GM23338 (cell line): Measurements from ENCODE around the gene ZFHX2. TPM values are rescaled to one million over a fixed set of nuclear protein-coding genes. Genes with fewer than 3 reads are reported as not detected.
A peak's percentile ranks its signal among the peaks of the same experiment; 100 is the strongest.

Experiments used
- ATAC-seq: fragments of 200-7000 bp; cut with Tn5 transposase; 3 replicates; pipeline ENCODE4 v1.9.1; 2020
- DNase-seq: peaks from one replicate; pipeline ENCODE4 v3.0.0-alpha.2; 2015; ENCODE audit warnings: low spot score
- H2AFZ ChIP-seq: fragments of 200-600 bp; sonication (generic); 2 replicates; pipeline ENCODE4 v1.8.0; 2016; ENCODE audit warnings: antibody characterized with exemption, mild to moderate bottlenecking, moderate library complexity
- H3F3A ChIP-seq: fragments of 200-600 bp; sonication (generic); replicated peaks from 2 replicates; pipeline ENCODE4 v1.8.0; 2017; ENCODE audit warnings: antibody characterized with exemption, mixed run types, low read depth
- H3K27ac ChIP-seq: fragments of 200-600 bp; sonication (generic); 2 replicates; pipeline ENCODE4 v1.6.1; 2016; ENCODE audit warnings: low read depth
- H3K27me3 ChIP-seq: fragments of 200-600 bp; sonication (generic); 2 replicates; pipeline ENCODE4 v1.8.0; 2016; ENCODE audit warnings: mild to moderate bottlenecking, mixed run types, moderate library complexity; ENCODE audit not compliant: insufficient read depth
- H3K36me3 ChIP-seq: fragments of 200-600 bp; sonication (generic); 2 replicates; pipeline ENCODE4 v1.8.0; 2016; ENCODE audit warnings: mild to moderate bottlenecking; ENCODE audit not compliant: insufficient read depth
- H3K4me1 ChIP-seq: fragments of 200-600 bp; sonication (generic); 2 replicates; pipeline ENCODE4 v1.8.0; 2016; ENCODE audit warnings: mild to moderate bottlenecking, moderate library complexity; ENCODE audit not compliant: insufficient read depth
- H3K4me2 ChIP-seq: fragments of 200-600 bp; sonication (generic); 2 replicates; pipeline ENCODE4 v1.7.1; 2017; ENCODE audit warnings: mixed run types
- H3K4me3 ChIP-seq: fragments of 200-600 bp; sonication (generic); 2 replicates; pipeline ENCODE4 v1.6.1; 2016; ENCODE audit warnings: mixed run types
- H3K79me2 ChIP-seq: fragments of 200-600 bp; sonication (generic); replicated peaks from 2 replicates; pipeline ENCODE4 v1.8.0; 2017; ENCODE audit warnings: mild to moderate bottlenecking; ENCODE audit not compliant: insufficient read depth
- H3K9me2 ChIP-seq: fragments of 200-600 bp; sonication (generic); 2 replicates; pipeline ENCODE4 v1.8.0; 2017; ENCODE audit not compliant: insufficient read depth
- H4K20me1 ChIP-seq: fragments of 200-600 bp; sonication (generic); replicated peaks from 2 replicates; pipeline ENCODE4 v1.8.0; 2017; ENCODE audit warnings: mild to moderate bottlenecking; ENCODE audit not compliant: insufficient read depth
- H3K27ac Mint-ChIP-seq: 2 replicates; pipeline ENCODE4 v1.8.0; 2020; ENCODE audit warnings: inconsistent platforms, mild to moderate bottlenecking, moderate library complexity, mixed read lengths
- H3K27me3 Mint-ChIP-seq: 3 replicates; pipeline ENCODE4 v1.8.0; 2022; ENCODE audit warnings: low read depth, mild to moderate bottlenecking, moderate library complexity, mixed read lengths, inconsistent platforms; ENCODE audit not compliant: insufficient read depth, poor library complexity
- H3K36me3 Mint-ChIP-seq: 3 replicates; pipeline ENCODE4 v1.8.0; 2021; ENCODE audit warnings: low read depth, mild to moderate bottlenecking, inconsistent platforms, moderate library complexity, mixed read lengths
- H3K4me1 Mint-ChIP-seq: 3 replicates; pipeline ENCODE4 v1.8.0; 2020; ENCODE audit warnings: mild to moderate bottlenecking, inconsistent platforms, mixed read lengths
- H3K4me3 Mint-ChIP-seq: 3 replicates; pipeline ENCODE4 v1.8.0; 2021; ENCODE audit warnings: moderate library complexity, mild to moderate bottlenecking, inconsistent platforms, mixed read lengths
- H3K9me3 Mint-ChIP-seq: 3 replicates; pipeline ENCODE4 v1.8.0; 2020; ENCODE audit warnings: moderate library complexity, mild to moderate bottlenecking, inconsistent platforms, mixed read lengths
- EZH2 ChIP-seq: fragments of 200-600 bp; sonication (generic); IDR thresholded peaks from one replicate; pipeline ENCODE4 v1.8.0; 2017; ENCODE audit warnings: antibody characterized with exemption, mild to moderate bottlenecking, low read depth; ENCODE audit not compliant: unreplicated experiment
- JUNB ChIP-seq: IDR thresholded peaks from one replicate; pipeline ENCODE4 v1.6.1; 2016; ENCODE audit warnings: antibody characterized with exemption; ENCODE audit not compliant: unreplicated experiment
- POLR2AphosphoS5 ChIP-seq: IDR thresholded peaks from 2 replicates; pipeline ENCODE4 v1.6.1; 2016; ENCODE audit warnings: antibody characterized with exemption, low read depth
- STAT1 ChIP-seq: IDR thresholded peaks from one replicate; pipeline ENCODE4 v1.6.1; 2016; ENCODE audit warnings: antibody characterized with exemption; ENCODE audit not compliant: unreplicated experiment
- ZNF331 ChIP-seq: fragments of 250-450 bp; sonication (Bioruptor Pico); IDR thresholded peaks from 2 replicates; pipeline ENCODE4 v1.5.0; 2020; ENCODE audit warnings: low read depth, mild to moderate bottlenecking, moderate library complexity
- ZNF462 ChIP-seq: fragments of 250-450 bp; sonication (Bioruptor Pico); IDR thresholded peaks from 2 replicates; pipeline ENCODE4 v1.5.0; 2020; ENCODE audit warnings: mild to moderate bottlenecking, moderate library complexity
- polyA plus RNA-seq: library from polyadenylated mRNA; unstranded; fragments of >200 nt; fragmentation: Nextera tagmentation; extraction: Ambion mirVana; gene quantifications from 2 replicates; pipeline ENCODE4 v1.2.1, GENCODE V29; 2016
- total RNA-seq: library from RNA; depleted of rRNA; stranded (reverse); fragments of >200 nt; shearing (Covaris generic); gene quantifications from 2 replicates; pipeline ENCODE4 v1.2.3, GENCODE V29; 2014
- TF ChIP-seq, protein P1 (sequence below): IDR thresholded peaks from one replicate; pipeline ENCODE4 v1.6.1; 2018; ENCODE audit warnings: antibody characterized with exemption; ENCODE audit not compliant: unreplicated experiment

ZFHX2 gene
- total and polyA plus RNA-seq, 2 experiments from 2014 or later, result 11.6 to 18.5 TPM

- TF ChIP-seq, protein P1, sequence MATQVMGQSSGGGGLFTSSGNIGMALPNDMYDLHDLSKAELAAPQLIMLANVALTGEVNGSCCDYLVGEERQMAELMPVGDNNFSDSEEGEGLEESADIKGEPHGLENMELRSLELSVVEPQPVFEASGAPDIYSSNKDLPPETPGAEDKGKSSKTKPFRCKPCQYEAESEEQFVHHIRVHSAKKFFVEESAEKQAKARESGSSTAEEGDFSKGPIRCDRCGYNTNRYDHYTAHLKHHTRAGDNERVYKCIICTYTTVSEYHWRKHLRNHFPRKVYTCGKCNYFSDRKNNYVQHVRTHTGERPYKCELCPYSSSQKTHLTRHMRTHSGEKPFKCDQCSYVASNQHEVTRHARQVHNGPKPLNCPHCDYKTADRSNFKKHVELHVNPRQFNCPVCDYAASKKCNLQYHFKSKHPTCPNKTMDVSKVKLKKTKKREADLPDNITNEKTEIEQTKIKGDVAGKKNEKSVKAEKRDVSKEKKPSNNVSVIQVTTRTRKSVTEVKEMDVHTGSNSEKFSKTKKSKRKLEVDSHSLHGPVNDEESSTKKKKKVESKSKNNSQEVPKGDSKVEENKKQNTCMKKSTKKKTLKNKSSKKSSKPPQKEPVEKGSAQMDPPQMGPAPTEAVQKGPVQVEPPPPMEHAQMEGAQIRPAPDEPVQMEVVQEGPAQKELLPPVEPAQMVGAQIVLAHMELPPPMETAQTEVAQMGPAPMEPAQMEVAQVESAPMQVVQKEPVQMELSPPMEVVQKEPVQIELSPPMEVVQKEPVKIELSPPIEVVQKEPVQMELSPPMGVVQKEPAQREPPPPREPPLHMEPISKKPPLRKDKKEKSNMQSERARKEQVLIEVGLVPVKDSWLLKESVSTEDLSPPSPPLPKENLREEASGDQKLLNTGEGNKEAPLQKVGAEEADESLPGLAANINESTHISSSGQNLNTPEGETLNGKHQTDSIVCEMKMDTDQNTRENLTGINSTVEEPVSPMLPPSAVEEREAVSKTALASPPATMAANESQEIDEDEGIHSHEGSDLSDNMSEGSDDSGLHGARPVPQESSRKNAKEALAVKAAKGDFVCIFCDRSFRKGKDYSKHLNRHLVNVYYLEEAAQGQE, result no peak
- TF ChIP-seq EZH2 (no peak), STAT1 (no peak), POLR2AphosphoS5 (no peak)
These were observed 1.3 kb downstream of the ZFHX2 start (continued) for GRCh38 chr14:23550131-23550811.

DNA sequence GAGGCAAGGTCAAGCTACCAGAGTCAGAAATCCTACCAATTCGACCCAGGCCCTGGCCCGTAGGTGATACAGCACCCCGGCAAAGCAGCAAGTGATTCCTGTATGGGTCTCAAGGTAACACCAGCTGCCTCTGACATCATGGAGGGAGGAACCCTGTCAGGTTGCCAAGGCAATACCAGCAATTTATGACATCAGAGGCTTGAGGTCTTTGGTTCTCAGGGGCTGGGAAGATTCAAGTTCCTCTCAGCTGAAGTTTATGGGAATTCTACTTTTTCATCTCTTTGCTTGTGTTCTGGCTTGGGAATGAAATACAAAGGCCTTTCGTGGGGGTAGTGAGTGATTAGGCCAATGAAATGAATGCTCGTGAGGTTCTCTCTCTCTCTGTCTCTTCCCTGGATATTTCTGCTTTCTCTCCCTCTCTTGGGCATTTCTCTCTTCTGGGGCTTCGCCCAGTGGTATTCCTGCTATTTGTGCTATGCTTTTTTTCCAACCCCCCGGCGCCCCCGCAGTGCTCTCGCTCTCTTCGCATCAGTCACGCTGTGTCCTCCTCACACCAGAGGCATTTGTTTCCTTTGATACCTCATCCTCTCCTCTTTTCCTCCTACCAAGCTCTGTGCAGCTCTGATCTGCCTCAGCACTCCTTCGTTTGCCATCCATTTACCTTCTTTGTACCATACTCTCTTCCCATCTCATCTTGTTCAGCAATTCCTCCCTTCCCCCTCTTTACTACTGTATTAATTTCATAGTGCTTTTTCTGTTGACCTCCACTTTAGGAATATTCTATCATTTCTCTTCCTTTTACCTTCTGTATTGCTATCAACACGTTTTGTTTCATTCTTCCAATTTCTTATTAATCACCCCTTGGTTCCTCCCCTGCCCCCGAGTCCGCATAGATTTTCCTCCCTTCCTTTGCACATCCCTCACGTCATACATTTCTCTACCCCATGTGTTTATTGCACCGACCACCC is 2.9 kb downstream of the ZFHX2 start:
- H3K27me3 Mint-ChIP-seq, result peaks cover 7% of the 10 kb centered on the region
- Histone ChIP-seq H3K4me1 (peaks cover 62% of the 10 kb centered on the region), H3F3A (0 out of 2 replicates have a peak, but pooled peaks cover 10% of the 10 kb centered on the region), H4K20me1 (no peaks in the 10 kb centered on the region), H3K27me3 (no peaks in the 10 kb centered on the region), H3K4me2 (peak overlapping the region; percentile 100), H2AFZ (no peak overlapping the region), H3K27ac (peak overlapping the region; percentile 90), H3K36me3 (no peaks in the 10 kb centered on the region), H3K79me2 (peaks cover 58% of the 10 kb centered on the region), H3K4me3 (peak overlapping the region; percentile 100), H3K9me2 (no peaks in the 10 kb centered on the region)
- ATAC-seq, result peak; percentile 12
- H3K27ac Mint-ChIP-seq, result no peak overlapping the region
- H3K4me3 Mint-ChIP-seq, result no peak overlapping the region
- DNase-seq, result peak; percentile 84
- no peaks in the 10 kb centered on the region; the same call in 2 of the 3 replicates for H3K9me3 Mint-ChIP-seq
- peaks cover 19% of the 10 kb centered on the region for H3K36me3 Mint-ChIP-seq
- H3K4me1 Mint-ChIP-seq, result peaks cover 5% of the 10 kb centered on the region
- TF ChIP-seq, protein P1, result no peak
- no peak for TF ChIP-seq EZH2
- no peak for TF ChIP-seq JUNB
- peak; percentile 16; the same call in 1 of the 2 replicates for TF ChIP-seq POLR2AphosphoS5
- TF ChIP-seq STAT1, result no peak
- TF ChIP-seq ZNF331 (CRISPR knock-in tag), result no peak
- no peak for TF ChIP-seq ZNF462 (CRISPR knock-in tag)
